Panc1 (cell line): ENCODE data around the gene CLIP1. TPM values are rescaled to one million over a fixed set of nuclear protein-coding genes. Genes with fewer than 3 reads are reported as not detected.

Source experiments
- ATAC-seq: fragments of 200-7000 bp; cut with Tn5 transposase; 2 replicates; pipeline ENCODE4 v1.9.1; 2020; ENCODE audit warnings: mild to moderate bottlenecking, moderate library complexity
- BruUV-seq: library from RNA; stranded (reverse); fragments of 400-500 nt; replicated peaks from 2 replicates; lab custom pipeline; 2021; lab: Mats Ljungman, UMichigan
- CTCF ChIA-PET: fragments of 300-600 bp; sonication (Branson Sonifier 250); formaldehyde crosslinking; loops from one replicate; lab custom pipeline; 2022; ENCODE audit warnings: antibody characterized with exemption; lab: Charles Lee
- POLR2A ChIA-PET: fragments of 300-600 bp; sonication (Branson Sonifier 250); formaldehyde crosslinking; loops from one replicate; lab custom pipeline; 2022; ENCODE audit warnings: antibody characterized with exemption; lab: Charles Lee
- DNase-seq: peaks from one replicate; pipeline ENCODE4 v3.0.0-alpha.2; 2010; ENCODE audit warnings: low read depth, low spot score
- H3K27ac ChIP-seq: 2 replicates; pipeline ENCODE4 v1.5.1; 2011; ENCODE audit warnings: mild to moderate bottlenecking, low read length, inconsistent platforms
- H3K27me3 ChIP-seq: fragments of 200-500 bp; sonication (Bioruptor generic); 2 replicates; pipeline ENCODE4 v1.6.0; 2014; ENCODE audit warnings: low read length, inconsistent platforms; ENCODE audit not compliant: control insufficient read depth, insufficient read depth
- H3K36me3 ChIP-seq: fragments of 200-500 bp; sonication (Bioruptor generic); 2 replicates; pipeline ENCODE4 v1.5.1; 2014; ENCODE audit warnings: inconsistent platforms, mild to moderate bottlenecking, low read length, moderate library complexity; ENCODE audit not compliant: control insufficient read depth, insufficient read depth
- H3K4me1 ChIP-seq: 2 replicates; pipeline ENCODE4 v1.5.1; 2011; ENCODE audit warnings: inconsistent platforms, mild to moderate bottlenecking, low read length, moderate library complexity; ENCODE audit not compliant: control insufficient read depth, insufficient read depth
- H3K4me3 ChIP-seq, 2 experiments: 2 replicates each; pipeline ENCODE4 v1.5.1; 2011 to 2012; ENCODE audit warnings: low read depth in 2 of 2, low read length in 2 of 2, mild to moderate bottlenecking in 2 of 2, inconsistent platforms in 1 of 2, moderate library complexity in 1 of 2
- H3K9me3 ChIP-seq: fragments of 200-500 bp; sonication (Bioruptor generic); 2 replicates; pipeline ENCODE4 v1.5.1; 2014; ENCODE audit warnings: low read depth, mild to moderate bottlenecking, inconsistent platforms, low read length, moderate library complexity; ENCODE audit not compliant: control insufficient read depth, insufficient read depth
- POLR2AphosphoS5 ChIP-seq: IDR thresholded peaks from 2 replicates; pipeline ENCODE4 v1.6.1; 2012; ENCODE audit warnings: mild to moderate bottlenecking, low read depth, low read length, moderate library complexity
- SIN3A ChIP-seq: IDR thresholded peaks from 2 replicates; pipeline ENCODE4 v1.6.1; 2012; ENCODE audit warnings: low read depth, mild to moderate bottlenecking, low read length, moderate library complexity, borderline replicate concordance; ENCODE audit not compliant: insufficient read depth
- TCF7L2 ChIP-seq: IDR thresholded peaks from 2 replicates; pipeline ENCODE4 v1.6.1; 2011; ENCODE audit warnings: mild to moderate bottlenecking, low read depth, low read length, inconsistent platforms
- in situ Hi-C: cut with HindIII; loops from 2 replicates; pipeline ENCODE4 v1.10.0; 2016; ENCODE audit warnings: low sequenced_read_pairs, low pct_unique_long_range_greater_than_20kb
- intact Hi-C: fragments of 100-400 bp; cut with micrococcal nuclease; formaldehyde crosslinking; loops from one replicate; pipeline ENCODE4 v1.10.0; 2022; ENCODE audit not compliant: unreplicated experiment
- total RNA-seq: library from RNA; stranded (reverse); gene quantifications from one replicate; pipeline ENCODE4 v1.2.1, GENCODE V29; 2021; ENCODE audit not compliant: unreplicated experiment
- TF ChIP-seq, protein P1 (sequence below): fragments of 450-650 bp; IDR thresholded peaks from 2 replicates; pipeline ENCODE4 v1.5.1; 2017; ENCODE audit warnings: mild to moderate bottlenecking
- TF ChIP-seq, protein P2 (sequence below), 2 experiments: IDR thresholded peaks; 2 replicates each; pipeline ENCODE4 v1.6.1; 2011 to 2012; ENCODE audit warnings: low read depth in 2 of 2, control low read depth in 1 of 2, low read length in 1 of 2, mild to moderate bottlenecking in 1 of 2, moderate library complexity in 1 of 2; ENCODE audit not compliant: insufficient read depth in 1 of 2

CLIP1 gene
- total RNA-seq, 1 experiment from 2014 or later, result 117 TPM

DNA sequence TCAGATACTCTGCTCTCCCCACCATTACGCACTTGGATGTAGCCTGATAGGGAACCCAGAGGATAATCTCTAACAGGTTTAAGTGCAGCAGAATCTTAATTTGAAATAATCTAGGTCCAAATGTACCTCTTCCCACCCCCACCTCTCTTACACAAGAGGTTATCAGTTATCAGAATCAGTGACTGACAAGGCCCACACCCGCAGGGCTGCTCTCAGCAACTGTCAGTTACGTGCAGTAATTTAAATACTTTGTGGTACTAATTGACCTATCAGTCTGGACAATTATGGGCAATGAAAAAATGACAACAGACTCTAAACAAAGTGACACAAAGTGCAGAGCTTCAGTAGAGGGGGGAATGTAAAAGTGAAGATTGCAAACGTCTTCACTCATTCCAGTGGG, 74.0 kb downstream of the CLIP1 start:
- ChIA-PET CTCF (no interaction called here), POLR2A (no interaction called here)
- Histone ChIP-seq H3K4me3 (no peak overlapping the region), H3K9me3 (no peaks in the 10 kb centered on the region), H3K4me1 (no peaks in the 10 kb centered on the region), H3K36me3 (peaks cover 17% of the 10 kb centered on the region), H3K27me3 (no peaks in the 10 kb centered on the region), H3K27ac (no peak overlapping the region)
- DNase-seq (no peak), ATAC-seq (no peak)
- no TSS peak for BruUV-seq
- TF ChIP-seq POLR2AphosphoS5, result no peak
- no peak for TF ChIP-seq SIN3A
- TF ChIP-seq TCF7L2, result no peak
- TF ChIP-seq, protein P1, sequence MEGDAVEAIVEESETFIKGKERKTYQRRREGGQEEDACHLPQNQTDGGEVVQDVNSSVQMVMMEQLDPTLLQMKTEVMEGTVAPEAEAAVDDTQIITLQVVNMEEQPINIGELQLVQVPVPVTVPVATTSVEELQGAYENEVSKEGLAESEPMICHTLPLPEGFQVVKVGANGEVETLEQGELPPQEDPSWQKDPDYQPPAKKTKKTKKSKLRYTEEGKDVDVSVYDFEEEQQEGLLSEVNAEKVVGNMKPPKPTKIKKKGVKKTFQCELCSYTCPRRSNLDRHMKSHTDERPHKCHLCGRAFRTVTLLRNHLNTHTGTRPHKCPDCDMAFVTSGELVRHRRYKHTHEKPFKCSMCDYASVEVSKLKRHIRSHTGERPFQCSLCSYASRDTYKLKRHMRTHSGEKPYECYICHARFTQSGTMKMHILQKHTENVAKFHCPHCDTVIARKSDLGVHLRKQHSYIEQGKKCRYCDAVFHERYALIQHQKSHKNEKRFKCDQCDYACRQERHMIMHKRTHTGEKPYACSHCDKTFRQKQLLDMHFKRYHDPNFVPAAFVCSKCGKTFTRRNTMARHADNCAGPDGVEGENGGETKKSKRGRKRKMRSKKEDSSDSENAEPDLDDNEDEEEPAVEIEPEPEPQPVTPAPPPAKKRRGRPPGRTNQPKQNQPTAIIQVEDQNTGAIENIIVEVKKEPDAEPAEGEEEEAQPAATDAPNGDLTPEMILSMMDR, result no peak
- TF ChIP-seq, protein P2, sequence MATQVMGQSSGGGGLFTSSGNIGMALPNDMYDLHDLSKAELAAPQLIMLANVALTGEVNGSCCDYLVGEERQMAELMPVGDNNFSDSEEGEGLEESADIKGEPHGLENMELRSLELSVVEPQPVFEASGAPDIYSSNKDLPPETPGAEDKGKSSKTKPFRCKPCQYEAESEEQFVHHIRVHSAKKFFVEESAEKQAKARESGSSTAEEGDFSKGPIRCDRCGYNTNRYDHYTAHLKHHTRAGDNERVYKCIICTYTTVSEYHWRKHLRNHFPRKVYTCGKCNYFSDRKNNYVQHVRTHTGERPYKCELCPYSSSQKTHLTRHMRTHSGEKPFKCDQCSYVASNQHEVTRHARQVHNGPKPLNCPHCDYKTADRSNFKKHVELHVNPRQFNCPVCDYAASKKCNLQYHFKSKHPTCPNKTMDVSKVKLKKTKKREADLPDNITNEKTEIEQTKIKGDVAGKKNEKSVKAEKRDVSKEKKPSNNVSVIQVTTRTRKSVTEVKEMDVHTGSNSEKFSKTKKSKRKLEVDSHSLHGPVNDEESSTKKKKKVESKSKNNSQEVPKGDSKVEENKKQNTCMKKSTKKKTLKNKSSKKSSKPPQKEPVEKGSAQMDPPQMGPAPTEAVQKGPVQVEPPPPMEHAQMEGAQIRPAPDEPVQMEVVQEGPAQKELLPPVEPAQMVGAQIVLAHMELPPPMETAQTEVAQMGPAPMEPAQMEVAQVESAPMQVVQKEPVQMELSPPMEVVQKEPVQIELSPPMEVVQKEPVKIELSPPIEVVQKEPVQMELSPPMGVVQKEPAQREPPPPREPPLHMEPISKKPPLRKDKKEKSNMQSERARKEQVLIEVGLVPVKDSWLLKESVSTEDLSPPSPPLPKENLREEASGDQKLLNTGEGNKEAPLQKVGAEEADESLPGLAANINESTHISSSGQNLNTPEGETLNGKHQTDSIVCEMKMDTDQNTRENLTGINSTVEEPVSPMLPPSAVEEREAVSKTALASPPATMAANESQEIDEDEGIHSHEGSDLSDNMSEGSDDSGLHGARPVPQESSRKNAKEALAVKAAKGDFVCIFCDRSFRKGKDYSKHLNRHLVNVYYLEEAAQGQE (IDR thresholded peaks at IDR 0.05; ENCODE audit: insufficient read depth in 1 of 2, low read depth in 2 of 2, low read length in 1 of 2), result no peak
- intact Hi-C loops (no loop called here), in situ Hi-C loops (no loop called here)

DNA sequence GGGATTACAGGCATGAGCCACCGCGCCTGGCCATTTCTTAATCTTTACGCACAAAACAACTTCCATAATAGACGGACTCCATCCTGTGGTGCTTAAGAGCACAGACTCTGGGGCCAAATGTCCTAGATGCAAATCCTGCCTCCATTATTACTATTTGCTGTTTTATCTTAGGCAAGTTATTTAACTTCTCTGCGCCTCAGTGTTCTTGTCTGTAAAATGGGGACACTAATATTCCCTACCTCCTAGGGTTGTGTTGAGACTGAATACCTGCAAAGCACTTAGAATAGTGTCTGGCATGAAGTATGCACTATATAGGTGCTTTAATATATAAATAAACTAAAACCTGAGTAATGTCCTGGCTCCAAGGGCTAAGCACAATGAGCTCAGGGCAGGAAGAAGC, 76.4 kb downstream of the CLIP1 start:
- CTCF ChIA-PET, result interaction anchor here (0.5 kb wide), 1 partner anchor 10 kb away, joined by 3 read pairs; no protein-coding TSS in a partner anchor

More for the DNA sequence above, 76.4 kb downstream of the CLIP1 start:
- in situ Hi-C loops (no loop called here), intact Hi-C loops (no loop called here)
- Histone ChIP-seq H3K27me3 (no peaks in the 10 kb centered on the region), H3K9me3 (no peaks in the 10 kb centered on the region), H3K36me3 (peaks cover 8% of the 10 kb centered on the region), H3K4me3 (no peak overlapping the region), H3K4me1 (no peaks in the 10 kb centered on the region), H3K27ac (no peak overlapping the region)
- no TSS peak for BruUV-seq
- POLR2A ChIA-PET, result no interaction called here
- ATAC-seq (no peak), DNase-seq (no peak)
- TF ChIP-seq TCF7L2 (no peak), SIN3A (no peak)
- TF ChIP-seq, protein P2 (IDR thresholded peaks at IDR 0.05; ENCODE audit: insufficient read depth in 1 of 2, low read depth in 2 of 2, low read length in 1 of 2), result no peak
- TF ChIP-seq, protein P1, result no peak
